Endodermal cell (in vitro differentiated cells): Measurements from ENCODE around the gene CHAD. TPM values are rescaled to one million over a fixed set of nuclear protein-coding genes. Genes with fewer than 3 reads are reported as not detected.

Source experiments
- DNase-seq: peaks from one replicate; pipeline ENCODE4 v3.0.0-alpha.2; 2017
- H3K27ac ChIP-seq: 2 replicates; pipeline ENCODE4 v1.5.1; 2013; ENCODE audit warnings: mild to moderate bottlenecking, low read depth, low read length, moderate library complexity
- H3K27me3 ChIP-seq: 2 replicates; pipeline ENCODE4 v1.6.1; 2013; ENCODE audit warnings: mild to moderate bottlenecking, low read length, moderate library complexity; ENCODE audit not compliant: insufficient read depth, control insufficient read depth, poor library complexity, severe bottlenecking
- H3K36me3 ChIP-seq: 2 replicates; pipeline ENCODE4 v1.7.0; 2013; ENCODE audit warnings: mild to moderate bottlenecking, low read length, moderate library complexity; ENCODE audit not compliant: control insufficient read depth, insufficient read depth
- H3K4me1 ChIP-seq: one replicate; pipeline ENCODE4 v1.7.0; 2013; ENCODE audit warnings: low read length; ENCODE audit not compliant: control insufficient read depth, insufficient read depth
- H3K4me3 ChIP-seq: 2 replicates; pipeline ENCODE4 v1.5.1; 2013; ENCODE audit warnings: mild to moderate bottlenecking, low read length, moderate library complexity
- H3K9ac ChIP-seq: 2 replicates; pipeline ENCODE4 v1.6.1; 2013; ENCODE audit warnings: mild to moderate bottlenecking, low read length, moderate library complexity; ENCODE audit not compliant: poor library complexity, severe bottlenecking; ENCODE audit errors: extremely low read depth
- H3K9me3 ChIP-seq: 2 replicates; pipeline ENCODE4 v1.6.1; 2013; ENCODE audit warnings: mild to moderate bottlenecking, low read length, moderate library complexity; ENCODE audit not compliant: control insufficient read depth
- H3K27ac Mint-ChIP-seq: 2 replicates; pipeline ENCODE4 v1.8.0; 2020; ENCODE audit warnings: mixed read lengths
- H3K27me3 Mint-ChIP-seq: 2 replicates; pipeline ENCODE4 v1.8.0; 2021; ENCODE audit warnings: mild to moderate bottlenecking, mixed read lengths; ENCODE audit not compliant: insufficient read depth
- H3K36me3 Mint-ChIP-seq: 2 replicates; pipeline ENCODE4 v1.8.0; 2020; ENCODE audit warnings: low read depth, mixed read lengths
- H3K4me1 Mint-ChIP-seq: 2 replicates; pipeline ENCODE4 v1.8.0; 2020; ENCODE audit warnings: mixed read lengths
- H3K4me3 Mint-ChIP-seq: 2 replicates; pipeline ENCODE4 v1.8.0; 2020; ENCODE audit warnings: mild to moderate bottlenecking, moderate library complexity, mixed read lengths
- H3K9me3 Mint-ChIP-seq: 2 replicates; pipeline ENCODE4 v1.8.0; 2020; ENCODE audit warnings: mild to moderate bottlenecking, mixed read lengths
- WGBS, 2 experiments: methylation state at CpG; one replicate each; pipeline versions ENCODE4 v1.1.5 to v1.1.7; 2013; ENCODE audit warnings: missing lambda C conversion rate in 2 of 2, mixed read lengths in 1 of 2; ENCODE audit not compliant: insufficient coverage in 1 of 2, insufficient read length in 1 of 2; 5-methylcytosine and 5-hydroxymethylcytosine counted together
- total RNA-seq, 2 donors: library from RNA; stranded (reverse); fragmentation: NEBNext Ultra II Directional in 1 of 2; extraction: Animal tissue kit (Norgen Biotek cat#: 25700) in 1 of 2; gene quantifications; 2 replicates in 1 of 2; 3 replicates in 1 of 2; pipeline ENCODE4 v1.2.1, GENCODE V29; 2021
- TF ChIP-seq, protein P1 (sequence below): fragments of 200-600 bp; sonication (generic); conservative IDR thresholded peaks from 2 replicates; pipeline ENCODE4 v1.5.0; 2021; ENCODE audit warnings: antibody characterized with exemption, mild to moderate bottlenecking

The CHAD gene
- total RNA-seq, 2 donors from 2014 or later: 0.15 TPM; not detected in 1

DNA sequence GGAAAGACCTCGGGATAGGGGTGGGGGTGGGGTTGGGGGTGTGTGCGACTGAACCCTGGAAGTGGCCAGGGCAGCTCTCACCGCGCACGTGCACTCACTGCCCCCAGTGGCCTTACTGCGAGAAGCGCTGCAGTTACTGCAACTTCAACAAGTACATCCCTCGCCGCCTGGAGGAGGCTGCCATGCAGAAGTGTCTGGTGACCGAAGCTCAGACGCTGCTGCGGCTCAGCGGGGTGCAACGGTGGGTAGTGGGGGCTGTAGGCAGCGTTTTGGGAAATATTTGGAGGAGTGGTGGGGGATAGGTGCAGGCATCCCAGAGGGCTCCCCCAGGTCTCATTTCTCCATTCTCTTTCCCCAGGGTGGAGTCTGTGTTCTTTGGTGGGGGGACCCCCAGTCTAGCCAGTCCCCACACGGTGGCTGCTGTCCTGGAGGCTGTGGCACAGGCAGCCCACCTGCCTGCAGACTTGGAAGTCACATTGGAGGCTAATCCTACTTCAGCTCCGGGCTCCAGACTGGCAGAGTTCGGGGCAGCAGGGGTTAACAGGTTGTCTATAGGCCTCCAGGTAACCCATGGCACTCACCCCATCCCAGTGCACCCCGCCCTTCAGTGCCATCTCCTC lies 11.0 kb upstream of the CHAD start:
- WGBS, 2 experiments: 27 to 31% methylated on average over 10 to 19 of the region's 19 CpGs
- H3K36me3 Mint-ChIP-seq: peaks cover 16% of the 10 kb centered on the region
- peak overlapping the region; percentile 71 for H3K4me3 Mint-ChIP-seq
- Histone ChIP-seq H3K9ac (peak overlapping the region; percentile 80), H3K36me3 (peaks cover 11% of the 10 kb centered on the region), H3K27ac (no peak overlapping the region), H3K4me3 (peak overlapping the region; percentile 98), H3K4me1 (no peaks in the 10 kb centered on the region), H3K27me3 (no peaks in the 10 kb centered on the region), H3K9me3 (no peaks in the 10 kb centered on the region)
- H3K27ac Mint-ChIP-seq: peak overlapping the region; percentile 75
- peaks cover 14% of the 10 kb centered on the region for H3K4me1 Mint-ChIP-seq
- DNase-seq: peak; percentile 96
- TF ChIP-seq, protein P1, sequence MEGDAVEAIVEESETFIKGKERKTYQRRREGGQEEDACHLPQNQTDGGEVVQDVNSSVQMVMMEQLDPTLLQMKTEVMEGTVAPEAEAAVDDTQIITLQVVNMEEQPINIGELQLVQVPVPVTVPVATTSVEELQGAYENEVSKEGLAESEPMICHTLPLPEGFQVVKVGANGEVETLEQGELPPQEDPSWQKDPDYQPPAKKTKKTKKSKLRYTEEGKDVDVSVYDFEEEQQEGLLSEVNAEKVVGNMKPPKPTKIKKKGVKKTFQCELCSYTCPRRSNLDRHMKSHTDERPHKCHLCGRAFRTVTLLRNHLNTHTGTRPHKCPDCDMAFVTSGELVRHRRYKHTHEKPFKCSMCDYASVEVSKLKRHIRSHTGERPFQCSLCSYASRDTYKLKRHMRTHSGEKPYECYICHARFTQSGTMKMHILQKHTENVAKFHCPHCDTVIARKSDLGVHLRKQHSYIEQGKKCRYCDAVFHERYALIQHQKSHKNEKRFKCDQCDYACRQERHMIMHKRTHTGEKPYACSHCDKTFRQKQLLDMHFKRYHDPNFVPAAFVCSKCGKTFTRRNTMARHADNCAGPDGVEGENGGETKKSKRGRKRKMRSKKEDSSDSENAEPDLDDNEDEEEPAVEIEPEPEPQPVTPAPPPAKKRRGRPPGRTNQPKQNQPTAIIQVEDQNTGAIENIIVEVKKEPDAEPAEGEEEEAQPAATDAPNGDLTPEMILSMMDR: peak; percentile 76
- peaks cover 13% of the 10 kb centered on the region for H3K27me3 Mint-ChIP-seq
- H3K9me3 Mint-ChIP-seq: no peaks in the 10 kb centered on the region

DNA sequence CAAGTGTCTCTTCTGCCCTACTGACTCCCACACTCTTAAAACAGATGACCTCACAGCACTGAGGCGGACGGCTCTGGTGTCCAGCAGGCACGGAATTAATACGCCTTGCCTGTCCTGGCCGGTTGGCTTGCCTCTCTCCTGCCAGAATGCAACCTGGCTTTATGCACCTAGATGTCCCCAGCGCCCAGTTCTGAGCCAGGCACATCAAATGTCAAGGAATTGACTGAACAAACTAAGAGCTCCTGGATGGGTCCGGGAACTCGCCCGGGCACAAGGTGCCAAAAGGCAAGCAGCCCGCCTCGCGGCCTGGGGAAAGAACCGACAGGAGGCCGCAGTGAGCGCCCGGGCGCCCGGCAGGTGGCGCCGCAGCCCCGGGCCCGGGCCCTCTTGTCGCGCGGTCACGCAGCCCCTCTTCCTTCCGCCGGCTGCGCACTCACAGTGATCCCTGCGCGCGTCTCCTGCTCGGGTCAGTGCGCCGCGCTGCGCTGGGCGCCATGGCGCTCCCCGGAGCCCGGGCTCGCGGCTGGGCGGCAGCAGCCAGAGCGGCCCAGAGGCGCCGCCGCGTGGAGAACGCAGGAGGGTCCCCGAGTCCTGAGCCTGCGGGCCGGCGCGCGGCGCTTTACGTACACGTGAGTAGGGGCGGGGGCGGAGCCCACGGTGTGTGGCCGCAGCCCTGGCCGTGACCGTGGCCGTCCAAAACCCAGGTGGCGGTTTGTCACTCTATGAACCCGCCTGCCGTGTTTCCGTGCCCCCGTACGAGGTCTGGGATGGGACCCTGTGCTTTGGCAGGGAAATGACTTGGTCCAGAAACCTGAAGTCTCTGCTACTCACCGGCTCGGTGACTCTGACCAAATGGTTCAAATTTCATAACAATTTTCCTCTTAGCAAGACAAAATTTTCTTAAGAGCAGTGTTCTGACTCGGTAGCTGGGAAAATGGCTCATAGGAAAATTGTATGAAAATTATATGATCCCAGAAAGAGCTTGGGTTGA lies 10.0 kb upstream of the CHAD start, which contains the start of gene RSAD1:
RSAD1 (plus strand) TSS at position 470 of the 991 bp plus-strand sequence; CDS start at position 495, 25 bp downstream.
- peak within 1 kb of the TSS; percentile 80 for H3K9ac ChIP-seq

DNA sequence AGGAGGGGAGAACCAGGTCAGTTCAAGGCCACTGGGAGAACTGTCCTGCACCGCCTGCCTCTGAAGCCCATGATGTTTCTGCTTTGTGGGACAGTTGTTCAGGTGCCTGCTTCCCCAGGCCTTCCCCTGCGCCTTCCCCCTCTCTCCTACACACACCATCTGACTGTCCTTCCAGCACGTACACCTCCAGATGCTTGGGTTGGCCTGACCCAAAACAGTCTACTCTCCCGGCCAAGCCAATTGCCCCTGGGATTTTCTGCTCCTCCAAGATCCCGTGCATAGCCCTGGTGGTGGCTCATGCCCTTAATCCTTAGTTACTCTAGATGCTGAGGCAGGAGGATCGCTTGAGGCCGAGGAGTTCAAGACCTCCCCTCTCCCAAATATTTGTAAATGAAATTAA lies 9.3 kb upstream of the CHAD start:
- H3K36me3 Mint-ChIP-seq: peaks cover 24% of the 10 kb centered on the region
- H3K4me3 Mint-ChIP-seq: peak overlapping the region; percentile 71
- H3K4me1 ChIP-seq: no peaks in the 10 kb centered on the region
- H3K27me3 Mint-ChIP-seq: peaks cover 13% of the 10 kb centered on the region
- no peaks in the 10 kb centered on the region for H3K9me3 Mint-ChIP-seq
- no peaks in the 10 kb centered on the region for H3K9me3 ChIP-seq
- peak overlapping the region; percentile 98 for H3K4me3 ChIP-seq
- peaks cover 4% of the 10 kb centered on the region for H3K36me3 ChIP-seq
- H3K27ac Mint-ChIP-seq: peak overlapping the region; percentile 89
- no peak for DNase-seq
- H3K4me1 Mint-ChIP-seq: peaks cover 14% of the 10 kb centered on the region
- no peak overlapping the region for H3K9ac ChIP-seq
- H3K27me3 ChIP-seq: no peaks in the 10 kb centered on the region
- TF ChIP-seq, protein P1: no peak
- H3K27ac ChIP-seq: no peak overlapping the region
- WGBS, 2 experiments: 95 to 96% methylated on average over 6 to 7 of the region's 7 CpGs

More for the DNA sequence above, 10.0 kb upstream of the CHAD start, which contains the start of gene RSAD1:
- H3K9me3 Mint-ChIP-seq: no peaks in the 10 kb centered on the region
- peak within 1 kb of the TSS; percentile 89 for H3K27ac Mint-ChIP-seq
- Histone ChIP-seq H3K9me3 (no peaks in the 10 kb centered on the region), H3K27me3 (no peaks in the 10 kb centered on the region), H3K27ac (peak within 1 kb of the TSS; percentile 76), H3K36me3 (peaks cover 6% of the 10 kb centered on the region), H3K4me1 (no peaks in the 10 kb centered on the region), H3K4me3 (peak within 1 kb of the TSS; percentile 98)
- H3K27me3 Mint-ChIP-seq: peaks cover 13% of the 10 kb centered on the region
- H3K4me1 Mint-ChIP-seq: peaks cover 14% of the 10 kb centered on the region
- peak within 1 kb of the TSS; percentile 71 for H3K4me3 Mint-ChIP-seq
- TF ChIP-seq, protein P1: peak; percentile 94
- peak; percentile 97 for DNase-seq
- 6 to 8% methylated on average over 38 to 75 of the region's 75 CpGs for WGBS, 2 experiments
- H3K36me3 Mint-ChIP-seq: peaks cover 23% of the 10 kb centered on the region
